HFF-Myc (cell line): ENCODE results near the gene JAKMIP2.

Source experiments
- DNase-seq: peaks from one replicate; pipeline ENCODE4 v3.0.0-alpha.2; 2011; ENCODE audit warnings: low read depth; ENCODE audit errors: extremely low read depth
- H3K4me3 ChIP-seq: replicated peaks from 2 replicates; pipeline ENCODE4 v1.5.1; 2011; ENCODE audit warnings: low read depth, mild to moderate bottlenecking, control low read depth, low read length
- CTCF ChIP-seq: IDR thresholded peaks from 2 replicates; pipeline ENCODE4 v1.5.1; 2012; ENCODE audit warnings: mild to moderate bottlenecking, low read depth, low read length, control low read depth; ENCODE audit errors: missing control alignments

Gene JAKMIP2

GRCh38 chr5:147547730-147548129, 234.8 kb downstream of the JAKMIP2 start:
- no peak for TF ChIP-seq CTCF
- no peak overlapping the region for H3K4me3 ChIP-seq
- DNase-seq: no peak

DNA sequence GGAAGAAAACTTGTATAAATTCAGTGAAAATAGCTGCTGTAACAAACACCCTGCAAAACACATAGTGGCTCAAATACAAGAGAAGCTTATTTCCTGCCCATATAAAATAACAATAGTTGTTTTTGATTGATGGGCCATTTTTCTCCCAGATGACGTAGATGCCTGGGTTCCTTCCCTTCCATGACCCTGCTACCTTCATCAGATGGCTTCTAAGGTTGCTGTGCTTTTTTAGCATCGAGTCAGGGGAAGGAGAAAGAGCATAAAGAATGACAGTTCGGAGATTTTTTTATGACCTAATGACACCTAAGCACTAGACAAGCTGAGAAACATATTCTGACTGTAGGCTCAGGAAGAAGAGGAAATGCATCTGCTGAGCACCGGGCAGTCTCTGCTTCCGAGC, 238.0 kb downstream of the JAKMIP2 start:
- no peak for DNase-seq
- H3K4me3 ChIP-seq: no peak overlapping the region
- no peak for TF ChIP-seq CTCF

DNA sequence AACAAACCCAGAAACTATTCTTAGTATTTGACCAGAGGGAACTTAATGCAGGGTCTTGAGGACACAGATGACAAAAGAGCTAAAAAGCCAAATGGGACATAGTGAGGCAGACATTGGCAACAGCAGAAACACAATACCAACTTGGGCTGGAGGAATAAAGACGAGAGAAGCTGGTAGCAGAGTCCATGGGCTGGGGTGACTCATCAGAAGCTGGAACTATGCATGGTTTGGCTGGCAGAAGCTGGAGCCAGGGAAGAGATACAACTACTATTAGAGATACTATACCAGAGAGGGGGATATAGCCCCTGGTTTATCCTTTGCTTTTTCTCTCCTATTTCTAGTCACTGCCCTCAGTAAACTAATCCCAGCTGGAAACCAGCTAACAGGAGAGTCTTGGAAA, 243.5 kb downstream of the JAKMIP2 start:
- DNase-seq: no peak
- TF ChIP-seq CTCF: no peak
- no peak overlapping the region for H3K4me3 ChIP-seq

- no peak for DNase-seq
- TF ChIP-seq CTCF: no peak
- no peak overlapping the region for H3K4me3 ChIP-seq
Observed at GRCh38 chr5:147538236-147538635, 244.3 kb downstream of the JAKMIP2 start.
